Activated CD4-positive, alpha-beta T cell treated with anti-CD3 and anti-CD28 coated beads for 36 hours (primary cell): Measurements from ENCODE around the gene KITLG. TPM values are rescaled to one million over a fixed set of nuclear protein-coding genes. Genes with fewer than 3 reads are reported as not detected.
"Not testable (repeated sequence)": the region's sequence is repeated elsewhere in the genome, so short reads cannot be mapped to it uniquely, and the experiment has no call there.

Experiments
- ATAC-seq: fragments of 200-7000 bp; cut with Tn5 transposase; one replicate; pipeline ENCODE4 v1.10.0; 2021; ENCODE audit warnings: mild to moderate bottlenecking, moderate library complexity
- CTCF ChIA-PET: fragments of 350-600 bp; sonication (Branson Sonifier 250); formaldehyde crosslinking; loops from one replicate; lab custom pipeline; 2021; ENCODE audit warnings: antibody characterized with exemption; lab: Charles Lee
- POLR2A ChIA-PET: fragments of 350-600 bp; sonication (Branson Sonifier 250); formaldehyde crosslinking; loops from one replicate; lab custom pipeline; 2021; ENCODE audit warnings: antibody characterized with exemption, inconsistent platforms; lab: Charles Lee
- DNase-seq: peaks from one replicate; pipeline ENCODE4 v3.0.0-alpha.2; 2020
- H3K27ac Mint-ChIP-seq: one replicate; pipeline ENCODE4 v1.8.0; 2021; ENCODE audit warnings: mixed read lengths
- H3K27me3 Mint-ChIP-seq: one replicate; pipeline ENCODE4 v1.8.0; 2021; ENCODE audit warnings: mixed read lengths
- H3K36me3 Mint-ChIP-seq: one replicate; pipeline ENCODE4 v1.8.0; 2021; ENCODE audit warnings: low read depth, mixed read lengths
- H3K4me1 Mint-ChIP-seq: one replicate; pipeline ENCODE4 v1.8.0; 2021; ENCODE audit warnings: mixed read lengths
- H3K4me3 Mint-ChIP-seq: one replicate; pipeline ENCODE4 v1.8.0; 2021; ENCODE audit warnings: mild to moderate bottlenecking, moderate library complexity, mixed read lengths
- H3K9me3 Mint-ChIP-seq: one replicate; pipeline ENCODE4 v1.8.0; 2021; ENCODE audit warnings: low read depth, mixed read lengths
- intact Hi-C, 2 experiments: fragments of 100-400 bp; cut with DNase I in 1 of 2; cut with micrococcal nuclease in 1 of 2; formaldehyde crosslinking; loops; one replicate each; pipeline versions ENCODE4 v1.14.2 to v1.15.1; 2022 to 2024; cut with DNase I, micrococcal nuclease
- total RNA-seq, 2 experiments: library from RNA; stranded (reverse); gene quantifications; one replicate each; pipeline ENCODE4 v1.2.3, GENCODE V29; 2021

The KITLG gene
- total RNA-seq, 2 experiments from 2014 or later = 0.14 to 0.23 TPM

- H3K27me3 Mint-ChIP-seq = peaks cover 2% of the 10 kb centered on the region
- POLR2A ChIA-PET = no interaction called here
- CTCF ChIA-PET = no interaction called here
- intact Hi-C loops = no loop called here
- H3K36me3 Mint-ChIP-seq = no peaks in the 10 kb centered on the region
- ATAC-seq (no peak), DNase-seq (no peak)
- no peaks in the 10 kb centered on the region for H3K9me3 Mint-ChIP-seq
- no peak overlapping the region for H3K27ac Mint-ChIP-seq
- H3K4me1 Mint-ChIP-seq = no peaks in the 10 kb centered on the region
- no peak overlapping the region for H3K4me3 Mint-ChIP-seq
Measured at GRCh38 chr12:88529531-88530488, 50.5 kb downstream of the KITLG start.

DNA sequence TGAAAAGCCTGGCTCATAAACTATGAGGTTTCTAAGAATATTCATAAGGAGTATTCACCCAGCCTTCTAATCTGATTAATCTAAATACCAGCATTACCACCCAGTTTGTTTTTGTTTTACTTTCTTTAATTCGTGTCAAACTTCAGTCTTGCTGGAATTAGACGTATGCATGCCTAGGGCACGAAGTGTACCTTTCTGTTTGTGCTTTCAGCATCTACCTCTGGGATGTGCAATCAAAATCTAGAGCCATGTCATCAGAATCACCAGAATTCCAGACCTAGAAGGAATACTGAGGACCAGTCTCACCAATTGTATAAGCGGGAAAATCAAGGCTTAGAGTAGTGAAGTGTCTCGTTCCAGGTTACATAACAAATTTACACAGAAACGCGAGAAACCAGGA lies 57.3 kb downstream of the KITLG start:
- Mint-ChIP-seq H3K4me3 (no peak overlapping the region), H3K36me3 (no peaks in the 10 kb centered on the region), H3K4me1 (no peaks in the 10 kb centered on the region), H3K27ac (no peak overlapping the region), H3K27me3 (no peaks in the 10 kb centered on the region), H3K9me3 (no peaks in the 10 kb centered on the region)
- no peak for ATAC-seq
- ChIA-PET CTCF (no interaction called here), POLR2A (no interaction called here)
- no peak for DNase-seq
- intact Hi-C loops = no loop called here

GRCh38 chr12:88520436-88520820 lies 59.8 kb downstream of the KITLG start:
- DNase-seq (no peak), ATAC-seq (no peak)
- Mint-ChIP-seq H3K9me3 (no peaks in the 10 kb centered on the region), H3K4me3 (no peak overlapping the region), H3K27ac (no peak overlapping the region), H3K27me3 (no peaks in the 10 kb centered on the region), H3K36me3 (no peaks in the 10 kb centered on the region), H3K4me1 (no peaks in the 10 kb centered on the region)
- ChIA-PET POLR2A (no interaction called here), CTCF (no interaction called here)
- intact Hi-C loops = no loop called here

DNA sequence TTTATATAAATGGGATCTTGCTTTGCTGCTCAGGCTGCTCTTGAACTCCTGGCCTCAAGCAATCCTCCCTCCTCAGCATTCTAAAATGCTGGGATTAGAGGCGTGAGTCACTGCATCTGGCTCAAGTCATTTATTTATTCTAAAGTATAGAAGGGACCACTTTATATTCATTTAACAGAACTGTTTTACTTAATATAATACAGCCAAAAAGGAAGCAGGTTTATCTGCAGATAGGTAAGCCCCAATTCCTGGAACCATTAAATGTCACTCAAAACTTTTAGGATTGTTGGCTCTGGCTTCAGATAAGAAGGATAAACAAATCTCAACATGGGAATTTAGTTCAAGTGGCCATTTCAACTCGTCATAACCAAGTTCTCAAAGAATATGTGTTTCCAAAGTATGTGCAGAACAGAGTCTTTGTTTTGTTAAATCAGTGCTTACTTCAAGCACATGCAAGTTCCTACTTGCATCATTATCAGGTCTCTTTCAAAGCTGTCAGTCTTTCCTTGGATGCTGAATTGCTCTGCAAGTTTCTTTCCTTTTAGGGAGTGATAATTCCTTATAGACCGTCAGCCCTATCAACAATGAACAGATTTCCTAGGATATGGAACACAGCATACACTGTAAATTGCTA lies 60.4 kb downstream of the KITLG start:
- Mint-ChIP-seq H3K36me3 (no peaks in the 10 kb centered on the region), H3K27me3 (no peaks in the 10 kb centered on the region), H3K4me3 (no peak overlapping the region), H3K9me3 (no peaks in the 10 kb centered on the region), H3K4me1 (no peaks in the 10 kb centered on the region), H3K27ac (no peak overlapping the region)
- CTCF ChIA-PET = no interaction called here
- intact Hi-C loops = no loop called here
- no peak for ATAC-seq
- POLR2A ChIA-PET = no interaction called here
- no peak for DNase-seq

- ATAC-seq = no peak
- no peaks in the 10 kb centered on the region for H3K36me3 Mint-ChIP-seq
- H3K27ac Mint-ChIP-seq = no peak overlapping the region
- no peaks in the 10 kb centered on the region for H3K4me1 Mint-ChIP-seq
- no peak overlapping the region for H3K4me3 Mint-ChIP-seq
- ChIA-PET POLR2A (no interaction called here), CTCF (no interaction called here)
- H3K27me3 Mint-ChIP-seq = no peaks in the 10 kb centered on the region
- H3K9me3 Mint-ChIP-seq = no peaks in the 10 kb centered on the region
- intact Hi-C loops = no loop called here
- DNase-seq = no peak
Measured at GRCh38 chr12:88518863-88519403, 61.3 kb downstream of the KITLG start.

DNA sequence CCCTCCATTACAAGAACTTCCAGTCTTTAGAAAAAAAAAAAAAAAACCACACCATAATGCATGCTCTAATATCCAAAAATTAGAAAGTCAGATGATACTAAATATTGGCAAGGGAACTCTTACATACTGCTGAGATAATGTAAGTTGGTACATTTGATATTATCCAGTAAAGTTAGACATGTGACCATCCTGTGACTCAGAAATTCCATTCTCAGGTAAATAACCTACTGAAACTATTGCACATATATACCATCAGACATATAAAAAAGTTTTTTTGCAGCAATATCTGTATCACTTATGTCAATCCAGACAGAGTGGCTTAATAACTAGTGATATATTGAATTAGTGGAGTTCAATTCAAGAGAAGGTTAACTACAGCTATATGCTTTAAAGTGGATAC lies 63.5 kb downstream of the KITLG start:
- ChIA-PET CTCF (no interaction called here), POLR2A (no interaction called here)
- Mint-ChIP-seq H3K4me3 (no peak overlapping the region), H3K27me3 (no peaks in the 10 kb centered on the region), H3K9me3 (no peaks in the 10 kb centered on the region), H3K36me3 (no peaks in the 10 kb centered on the region), H3K27ac (no peak overlapping the region), H3K4me1 (no peaks in the 10 kb centered on the region)
- ATAC-seq (no peak), DNase-seq (no peak)
- intact Hi-C loops = no loop called here

DNA sequence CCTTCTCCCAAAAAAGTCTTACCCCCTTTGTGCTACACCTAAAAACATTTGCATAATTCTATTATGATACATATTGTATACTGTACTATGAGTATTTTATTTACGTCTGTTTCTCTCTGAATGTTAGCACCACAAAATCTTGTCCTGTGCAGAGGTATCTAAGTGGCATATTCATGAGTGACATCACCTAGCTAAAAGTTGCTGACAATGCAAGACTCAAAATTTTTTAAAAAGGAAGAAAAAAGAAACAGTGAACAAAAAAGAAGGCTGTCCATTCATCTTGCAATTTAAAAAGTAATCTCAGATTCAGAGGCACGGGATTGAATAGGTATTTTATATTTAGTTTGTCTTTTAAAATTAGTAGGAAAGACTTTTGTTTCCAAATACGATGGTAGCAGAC lies 69.4 kb downstream of the KITLG start:
- intact Hi-C loops = no loop called here
- POLR2A ChIA-PET = no interaction called here
- no peak for DNase-seq
- H3K27ac Mint-ChIP-seq = no peak overlapping the region
- H3K9me3 Mint-ChIP-seq = no peaks in the 10 kb centered on the region
- H3K4me3 Mint-ChIP-seq = no peak overlapping the region
- H3K27me3 Mint-ChIP-seq = no peaks in the 10 kb centered on the region
- no peaks in the 10 kb centered on the region for H3K4me1 Mint-ChIP-seq
- ATAC-seq = no peak
- CTCF ChIA-PET = no interaction called here
- H3K36me3 Mint-ChIP-seq = no peaks in the 10 kb centered on the region

GRCh38 chr12:88509851-88510250 lies 70.4 kb downstream of the KITLG start:
- H3K27me3 Mint-ChIP-seq = no peaks in the 10 kb centered on the region
- ATAC-seq = no peak
- POLR2A ChIA-PET = no interaction called here

DNA sequence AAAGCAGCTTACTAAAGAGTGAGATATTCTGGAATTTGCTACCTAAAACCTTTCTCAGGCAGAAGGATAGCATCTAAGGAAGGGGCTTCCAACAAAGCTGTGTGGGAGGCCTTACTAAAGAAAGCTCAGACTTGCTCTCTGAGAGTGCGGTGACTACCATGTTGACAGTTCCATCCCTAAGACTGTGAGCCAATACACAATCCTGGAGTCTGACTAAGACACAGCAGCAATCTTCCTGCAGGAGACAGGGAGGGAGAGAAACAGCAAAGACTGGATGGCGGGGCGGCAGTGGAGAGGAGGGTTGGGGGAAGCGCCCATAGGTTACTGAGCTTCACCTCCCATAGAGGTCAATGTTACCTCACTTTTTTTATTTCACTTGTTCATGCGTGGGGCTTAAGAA lies 70.9 kb downstream of the KITLG start:
- H3K27me3 Mint-ChIP-seq = no peaks in the 10 kb centered on the region

More at GRCh38 chr12:88509851-88510250, 70.4 kb downstream of the KITLG start:
- Mint-ChIP-seq H3K4me1 (no peaks in the 10 kb centered on the region), H3K27ac (no peak overlapping the region), H3K4me3 (no peak overlapping the region), H3K9me3 (no peaks in the 10 kb centered on the region), H3K36me3 (no peaks in the 10 kb centered on the region)
- CTCF ChIA-PET = no interaction called here
- no peak for DNase-seq
- intact Hi-C loops = no loop called here

DNA sequence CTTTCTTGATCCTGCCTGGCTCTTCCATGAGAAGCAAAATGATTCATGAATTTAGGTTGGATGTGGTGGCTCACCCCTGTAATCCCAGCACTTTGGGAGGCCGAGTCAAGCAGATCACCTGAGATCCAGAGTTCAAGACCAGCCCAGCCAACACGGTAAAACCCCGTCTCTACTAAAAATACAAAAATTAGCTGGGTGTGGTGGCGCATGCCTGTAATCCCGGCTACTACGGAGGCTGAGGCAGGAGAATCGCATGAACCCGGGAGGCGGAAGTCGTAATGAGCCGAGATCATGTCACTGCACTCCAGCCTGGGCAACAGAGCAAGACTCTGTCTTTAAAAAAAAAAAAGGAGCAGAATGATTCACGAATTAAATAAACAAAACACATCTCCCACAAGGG lies 72.4 kb downstream of the KITLG start:
- intact Hi-C loops, H3K27ac Mint-ChIP-seq: not testable (repeated sequence)

More for the DNA sequence above, 70.9 kb downstream of the KITLG start:
- no peaks in the 10 kb centered on the region for H3K36me3 Mint-ChIP-seq
- ATAC-seq (no peak), DNase-seq (no peak)
- ChIA-PET POLR2A (no interaction called here), CTCF (no interaction called here)
- no peaks in the 10 kb centered on the region for H3K9me3 Mint-ChIP-seq
- intact Hi-C loops = no loop called here
- no peak overlapping the region for H3K4me3 Mint-ChIP-seq
- H3K27ac Mint-ChIP-seq = no peak overlapping the region
- H3K4me1 Mint-ChIP-seq = no peaks in the 10 kb centered on the region

DNA sequence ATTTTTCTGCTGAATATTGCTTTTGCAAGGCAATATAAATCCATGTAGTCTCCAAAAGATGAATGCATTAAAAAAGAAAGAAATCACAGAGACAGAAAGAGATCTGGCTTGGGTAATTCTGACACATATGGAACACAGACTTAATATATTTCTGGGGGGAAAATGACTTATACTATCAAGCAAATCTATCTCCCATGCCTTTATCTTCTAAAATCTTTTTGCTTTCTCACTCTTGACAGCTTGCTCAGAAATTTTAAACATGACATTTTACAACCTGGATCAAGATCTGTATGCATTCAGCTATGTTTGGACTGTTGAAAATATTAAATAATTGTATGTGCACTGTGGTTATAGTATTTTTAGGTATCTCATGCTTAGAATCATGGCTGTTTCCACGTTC lies 73.0 kb downstream of the KITLG start:
- intact Hi-C loops = no loop called here
- DNase-seq (no peak), ATAC-seq (no peak)
- Mint-ChIP-seq H3K4me1 (no peaks in the 10 kb centered on the region), H3K27me3 (no peaks in the 10 kb centered on the region), H3K9me3 (no peaks in the 10 kb centered on the region), H3K36me3 (no peaks in the 10 kb centered on the region), H3K27ac (no peak overlapping the region), H3K4me3 (no peak overlapping the region)
- ChIA-PET CTCF (no interaction called here), POLR2A (no interaction called here)

More for the DNA sequence above, 72.4 kb downstream of the KITLG start:
- H3K27me3 Mint-ChIP-seq, H3K4me3 Mint-ChIP-seq, H3K9me3 Mint-ChIP-seq, H3K4me1 Mint-ChIP-seq, DNase-seq, POLR2A ChIA-PET, CTCF ChIA-PET, ATAC-seq, H3K36me3 Mint-ChIP-seq: not testable (repeated sequence)

GRCh38 chr12:88505696-88506095 lies 74.6 kb downstream of the KITLG start:
- no peak overlapping the region for H3K27ac Mint-ChIP-seq
- CTCF ChIA-PET = no interaction called here
- no peaks in the 10 kb centered on the region for H3K4me1 Mint-ChIP-seq
- H3K9me3 Mint-ChIP-seq = no peaks in the 10 kb centered on the region
- intact Hi-C loops = no loop called here
- H3K4me3 Mint-ChIP-seq = no peak overlapping the region
- DNase-seq (no peak), ATAC-seq (no peak)
- POLR2A ChIA-PET = no interaction called here
- no peaks in the 10 kb centered on the region for H3K27me3 Mint-ChIP-seq
- no peaks in the 10 kb centered on the region for H3K36me3 Mint-ChIP-seq
